ENCODE data around the gene SLC35F1.

SLC35F1 gene

GRCh38 chr6:118042855-118043254 is 135.8 kb downstream of the SLC35F1 start:
- ChIA-PET POLR2A (no interaction called here), CTCF (no interaction called here)
- no peak for DNase-seq (ENCODE audit: extremely low spot score)
- TF ChIP-seq CTCF (IDR thresholded peaks at IDR 0.05; ENCODE audit: control extremely low read depth, extremely low read depth, low read depth, missing control alignments) = no peak

- no peak for DNase-seq (ENCODE audit: extremely low spot score)
- CTCF ChIA-PET = no interaction called here
- POLR2A ChIA-PET = no interaction called here
- TF ChIP-seq CTCF (IDR thresholded peaks at IDR 0.05; ENCODE audit: control extremely low read depth, extremely low read depth, low read depth, missing control alignments) = no peak
Measured at GRCh38 chr6:118044275-118044674, 137.2 kb downstream of the SLC35F1 start.

DNA sequence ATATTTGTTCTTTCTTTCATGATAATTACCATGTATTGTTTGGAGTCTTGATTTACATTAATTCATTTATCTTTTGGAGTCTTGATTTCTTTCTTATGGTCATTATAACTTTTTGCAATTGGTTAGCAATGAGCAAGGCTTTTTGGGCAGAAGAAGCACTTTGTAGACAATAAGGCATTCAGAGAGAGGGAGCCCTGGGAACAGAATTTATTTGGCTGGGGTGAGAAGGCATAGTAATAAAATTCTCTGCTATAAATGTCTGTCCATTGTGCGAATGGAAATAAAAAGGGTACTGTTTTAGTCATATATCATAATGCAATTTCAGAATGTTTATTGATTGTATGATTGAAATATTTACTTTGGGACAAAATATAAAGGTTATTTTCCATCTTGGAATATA is 147.0 kb downstream of the SLC35F1 start:
- no peak for TF ChIP-seq CTCF (IDR thresholded peaks at IDR 0.05; ENCODE audit: control extremely low read depth, extremely low read depth, low read depth, missing control alignments)
- POLR2A ChIA-PET = no interaction called here
- no peak for DNase-seq (ENCODE audit: extremely low spot score)
- CTCF ChIA-PET = no interaction called here

GRCh38 chr6:118061666-118062065 is 154.6 kb downstream of the SLC35F1 start:
- no peak for TF ChIP-seq CTCF (IDR thresholded peaks at IDR 0.05; ENCODE audit: control extremely low read depth, extremely low read depth, low read depth, missing control alignments)
- POLR2A ChIA-PET = no interaction called here
- no peak for DNase-seq (ENCODE audit: extremely low spot score)
- CTCF ChIA-PET = no interaction called here

DNA sequence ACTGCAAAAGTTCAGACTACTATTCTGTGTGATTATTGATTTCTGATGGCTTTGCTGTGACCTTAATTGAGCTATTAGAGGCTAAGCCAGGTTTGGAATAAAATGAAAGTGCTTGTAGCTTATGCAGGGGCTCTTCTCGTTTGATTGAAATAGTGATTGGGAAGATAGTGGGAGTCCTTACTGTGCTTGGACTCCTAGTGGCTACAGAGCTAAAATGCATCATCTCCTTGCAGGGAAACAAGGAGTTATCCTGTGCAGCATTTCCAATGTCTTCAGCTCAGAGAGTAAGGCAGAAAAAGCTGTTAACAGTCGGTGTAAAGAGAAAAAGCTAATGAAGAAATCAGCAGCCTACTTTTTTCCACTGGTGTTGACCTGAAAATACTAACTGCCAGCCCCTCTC is 173.5 kb downstream of the SLC35F1 start:
- POLR2A ChIA-PET = no interaction called here
- CTCF ChIA-PET = interaction anchor here (1.1 to 4.6 kb wide), 5 partner anchors 16 to 34 kb away, joined by 3 to 17 read pairs (median 10); no protein-coding TSS in a partner anchor
- no peak for TF ChIP-seq CTCF (IDR thresholded peaks at IDR 0.05; ENCODE audit: control extremely low read depth, extremely low read depth, low read depth, missing control alignments)
- DNase-seq (ENCODE audit: extremely low spot score) = no peak

DNA sequence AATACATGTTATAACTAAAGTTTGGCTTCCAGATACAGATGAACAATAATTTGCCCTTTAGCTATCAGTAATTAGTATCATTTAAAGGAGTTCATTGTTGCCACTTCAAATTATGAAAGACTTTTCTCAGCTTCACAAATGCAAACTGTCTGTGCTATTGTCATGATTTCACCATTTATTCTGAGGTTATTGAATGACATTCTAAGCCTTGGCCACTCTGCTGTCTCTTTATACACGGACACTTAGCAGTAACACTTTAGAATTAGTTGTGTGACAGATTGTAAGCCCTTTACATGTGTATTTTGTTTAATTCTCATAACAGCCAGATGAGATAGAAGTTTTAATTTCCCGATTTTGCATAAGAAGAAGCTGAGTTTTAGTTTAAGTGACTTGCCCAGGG is 176.6 kb downstream of the SLC35F1 start:
- ChIA-PET CTCF (interaction anchor here (1.2 kb wide), 1 partner anchor 19 kb away, joined by 3 read pairs; no protein-coding TSS in a partner anchor), POLR2A (no interaction called here)
- TF ChIP-seq CTCF (IDR thresholded peaks at IDR 0.05; ENCODE audit: control extremely low read depth, extremely low read depth, low read depth, missing control alignments) = no peak
- DNase-seq (ENCODE audit: extremely low spot score) = no peak

DNA sequence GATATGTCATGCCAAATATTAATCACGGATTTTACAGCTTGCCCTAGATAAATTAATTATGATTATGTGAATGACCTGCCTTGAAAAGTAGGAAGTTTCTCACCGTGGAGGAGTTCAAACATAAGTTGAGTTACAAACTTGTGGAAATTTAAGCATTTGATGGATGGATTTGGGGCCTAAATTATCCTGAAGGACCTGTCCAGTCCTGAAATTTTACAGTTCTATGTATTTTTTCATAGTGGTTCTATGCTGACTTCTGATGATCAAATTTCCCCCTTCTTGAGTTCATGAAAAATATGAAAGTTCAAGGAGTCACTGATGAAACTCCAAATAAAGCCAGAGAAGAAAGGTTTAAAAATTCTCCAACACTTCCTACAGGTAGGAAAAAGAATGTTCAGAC is 178.6 kb downstream of the SLC35F1 start:
- no peak for TF ChIP-seq CTCF (IDR thresholded peaks at IDR 0.05; ENCODE audit: control extremely low read depth, extremely low read depth, low read depth, missing control alignments)
- DNase-seq (ENCODE audit: extremely low spot score) = no peak
- ChIA-PET CTCF (interaction anchor here (1.1 kb wide), 1 partner anchor 16 kb away, joined by 3 read pairs; no protein-coding TSS in a partner anchor), POLR2A (no interaction called here)

Data from GM10248 (cell line).